Neuronal stem cell (in vitro differentiated cells): ENCODE results near the gene GNA14.
"Not testable (repeated sequence)": the region's sequence is repeated elsewhere in the genome, so short reads cannot be mapped to it uniquely, and the experiment has no call there.

ENCODE experiments used
- DNase-seq: peaks from one replicate; pipeline ENCODE4 v3.0.0-alpha.2; 2013; ENCODE audit warnings: low spot score
- H2AFZ ChIP-seq: one replicate; pipeline ENCODE4 v1.6.1; 2013; ENCODE audit warnings: mild to moderate bottlenecking, low read length, inconsistent platforms
- H2AK5ac ChIP-seq: 2 replicates; pipeline ENCODE4 v1.6.1; 2013; ENCODE audit warnings: low read depth, mild to moderate bottlenecking, inconsistent platforms, low read length, moderate library complexity, mixed read lengths
- H2BK120ac ChIP-seq: 2 replicates; pipeline ENCODE4 v1.6.1; 2013; ENCODE audit warnings: low read depth, mild to moderate bottlenecking, inconsistent platforms, low read length, moderate library complexity, mixed read lengths
- H2BK12ac ChIP-seq: one replicate; pipeline ENCODE4 v1.6.1; 2013; ENCODE audit warnings: low read length, inconsistent platforms
- H2BK15ac ChIP-seq: 2 replicates; pipeline ENCODE4 v1.6.1; 2013; ENCODE audit warnings: mild to moderate bottlenecking, low read length, inconsistent platforms, mixed read lengths
- H2BK5ac ChIP-seq: one replicate; pipeline ENCODE4 v1.6.1; 2013; ENCODE audit warnings: inconsistent platforms, mild to moderate bottlenecking, low read length, moderate library complexity
- H3K14ac ChIP-seq: one replicate; pipeline ENCODE4 v1.6.1; 2013; ENCODE audit warnings: low read length, inconsistent platforms
- H3K18ac ChIP-seq: 2 replicates; pipeline ENCODE4 v1.6.1; 2013; ENCODE audit warnings: low read length, inconsistent platforms
- H3K23ac ChIP-seq: 2 replicates; pipeline ENCODE4 v1.6.1; 2013; ENCODE audit warnings: low read depth, mild to moderate bottlenecking, mixed read lengths, low read length, inconsistent platforms; ENCODE audit not compliant: poor library complexity
- H3K27ac ChIP-seq: replicated peaks from 3 replicates; pipeline ENCODE4 v1.5.1; 2013; ENCODE audit warnings: low read length, inconsistent platforms
- H3K27me3 ChIP-seq, 3 experiments: 2 replicates each; pipeline ENCODE4 v1.6.1; 2013; ENCODE audit warnings: low read length in 3 of 3, mild to moderate bottlenecking in 2 of 3, inconsistent platforms in 1 of 3, low read depth in 1 of 3, mixed read lengths in 1 of 3, moderate library complexity in 1 of 3; ENCODE audit not compliant: control insufficient read depth in 3 of 3, insufficient read depth in 3 of 3
- H3K36me3 ChIP-seq, 2 donors: replicated peaks in 1 of 2; 2 replicates each; pipeline ENCODE4 v1.6.1; 2013; ENCODE audit warnings: low read length in 2 of 2; ENCODE audit not compliant: control insufficient read depth in 2 of 2, insufficient read depth in 2 of 2
- H3K4ac ChIP-seq: 2 replicates; pipeline ENCODE4 v1.6.1; 2013; ENCODE audit warnings: inconsistent platforms, mild to moderate bottlenecking, low read length, moderate library complexity
- H3K4me1 ChIP-seq, 2 donors: 1 replicate in 1 of 2; 2 replicates in 1 of 2; pipeline ENCODE4 v1.6.1; 2013; ENCODE audit warnings: low read length in 2 of 2, low read depth in 1 of 2; ENCODE audit not compliant: control insufficient read depth in 2 of 2, insufficient read depth in 1 of 2
- H3K4me2 ChIP-seq: one replicate; pipeline ENCODE4 v1.6.1; 2013; ENCODE audit warnings: mild to moderate bottlenecking, low read length, inconsistent platforms; ENCODE audit not compliant: insufficient read depth, poor library complexity, severe bottlenecking
- H3K4me3 ChIP-seq, 2 donors: 2 replicates each; pipeline ENCODE4 v1.5.1; 2013; ENCODE audit warnings: low read length in 2 of 2, mild to moderate bottlenecking in 2 of 2, inconsistent platforms in 1 of 2, moderate library complexity in 1 of 2
- H3K79me1 ChIP-seq: one replicate; pipeline ENCODE4 v1.6.1; 2013; ENCODE audit warnings: low read depth, mild to moderate bottlenecking, inconsistent platforms, low read length, moderate library complexity
- H3K9ac ChIP-seq: one replicate; pipeline ENCODE4 v1.6.1; 2013; ENCODE audit warnings: mild to moderate bottlenecking, low read depth, low read length, inconsistent platforms; ENCODE audit not compliant: poor library complexity
- H3K9me3 ChIP-seq, 2 donors: replicated peaks in 1 of 2; 2 replicates each; pipeline versions ENCODE3 to v1.6.1; 2013; ENCODE audit warnings: low read length in 2 of 2, mild to moderate bottlenecking in 2 of 2, inconsistent platforms in 1 of 2, low read depth in 1 of 2, mixed read lengths in 1 of 2, moderate library complexity in 1 of 2; ENCODE audit not compliant: control insufficient read depth in 2 of 2, insufficient read depth in 1 of 2
- H4K8ac ChIP-seq: one replicate; pipeline ENCODE4 v1.6.1; 2013; ENCODE audit warnings: low read depth, mild to moderate bottlenecking, inconsistent platforms, low read length, moderate library complexity
- H4K91ac ChIP-seq: one replicate; pipeline ENCODE4 v1.6.1; 2013; ENCODE audit warnings: low read length, low read depth, mild to moderate bottlenecking, inconsistent platforms; ENCODE audit not compliant: poor library complexity
- WGBS, 2 donors: extraction: QIAGEN DNeasy Blood & Tissue Kit; methylation state at CpG; one replicate each; pipeline ENCODE4 v1.1.7; 2013; ENCODE audit warnings: missing lambda C conversion rate in 2 of 2, mixed read lengths in 1 of 2; ENCODE audit not compliant: insufficient read length in 2 of 2, insufficient replicate concordance in 1 of 2; ENCODE audit errors: extremely low coverage in 2 of 2; 5-methylcytosine and 5-hydroxymethylcytosine counted together

Gene GNA14

DNA sequence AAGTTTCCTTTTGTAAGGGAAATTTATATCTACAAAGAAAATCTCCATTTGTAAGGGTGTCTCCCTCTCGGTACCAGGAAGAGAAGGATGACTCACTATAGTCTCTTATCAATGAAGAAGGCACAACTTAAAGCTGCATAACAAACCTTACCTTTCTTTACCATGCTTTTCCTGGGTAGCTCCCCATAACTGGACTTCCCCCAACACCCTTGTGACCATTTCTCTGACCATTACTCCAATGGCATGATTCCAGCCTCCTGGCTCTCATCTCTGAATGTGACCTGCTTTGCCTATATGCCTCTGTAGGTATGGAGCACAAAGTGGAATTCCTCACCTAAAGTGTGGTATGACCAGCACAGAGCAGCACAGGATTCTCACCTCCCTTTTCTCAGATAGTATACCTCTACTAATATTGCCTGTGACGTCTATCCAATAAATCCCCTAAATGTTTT lies 62.8 kb downstream of the GNA14 start:
- no peak overlapping the region for H3K4me3 ChIP-seq
- no peak overlapping the region for H2BK120ac ChIP-seq
- no peak overlapping the region for H3K9ac ChIP-seq
- H2BK5ac ChIP-seq, result no peak overlapping the region
- H3K4me1 ChIP-seq, result no peaks in the 10 kb centered on the region
- no peak overlapping the region for H3K23ac ChIP-seq
- H3K18ac ChIP-seq, result no peak overlapping the region
- no peaks in the 10 kb centered on the region for H3K36me3 ChIP-seq
- no peak overlapping the region for H2BK12ac ChIP-seq
- H3K14ac ChIP-seq, result no peak overlapping the region
- no peak overlapping the region for H4K8ac ChIP-seq
- no peak overlapping the region for H3K4ac ChIP-seq
- H3K79me1 ChIP-seq, result no peaks in the 10 kb centered on the region
- no peak overlapping the region for H3K27ac ChIP-seq
- no peak overlapping the region for H4K91ac ChIP-seq
- no peak overlapping the region for H3K4me2 ChIP-seq
- no peaks in the 10 kb centered on the region for H3K9me3 ChIP-seq
- no CpG with 5 or more reads among the region's 2 CpGs for WGBS, 2 donors
- H2AFZ ChIP-seq, result no peak overlapping the region
- H2BK15ac ChIP-seq, result no peak overlapping the region
- no peak overlapping the region for H2AK5ac ChIP-seq
- no peak for DNase-seq
- no peaks in the 10 kb centered on the region for H3K27me3 ChIP-seq

DNA sequence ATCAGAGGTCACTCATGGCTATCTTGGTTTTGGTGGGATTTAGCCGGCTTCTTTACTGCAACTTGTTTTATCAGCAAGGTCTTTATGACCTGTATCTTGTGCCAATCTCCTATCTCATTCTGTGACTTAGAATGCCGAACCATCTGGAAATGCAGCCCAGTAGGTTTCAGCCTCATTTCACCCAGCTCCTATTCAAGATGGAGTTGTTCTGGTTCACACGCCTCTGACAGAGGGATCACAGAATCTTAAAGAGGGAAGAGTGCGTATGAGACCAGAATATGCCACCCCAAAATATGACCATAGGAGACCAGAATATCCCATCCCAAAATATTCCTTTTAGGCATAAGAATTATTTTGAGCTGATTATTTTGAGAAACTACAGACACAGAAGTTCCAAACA lies 63.2 kb downstream of the GNA14 start:
- no CpG with 5 or more reads among the region's 4 CpGs for WGBS, 2 donors
- H3K4me1 ChIP-seq, H2AFZ ChIP-seq, H3K4ac ChIP-seq, H3K9me3 ChIP-seq, H3K14ac ChIP-seq, H3K23ac ChIP-seq, H3K4me3 ChIP-seq, H2BK12ac ChIP-seq, H2AK5ac ChIP-seq, H3K4me2 ChIP-seq, DNase-seq, H3K18ac ChIP-seq, H3K36me3 ChIP-seq, H3K27ac ChIP-seq, H2BK15ac ChIP-seq, H4K91ac ChIP-seq, H4K8ac ChIP-seq, H2BK120ac ChIP-seq, H3K9ac ChIP-seq, H3K79me1 ChIP-seq, H3K27me3 ChIP-seq, H2BK5ac ChIP-seq: not testable (repeated sequence)

DNA sequence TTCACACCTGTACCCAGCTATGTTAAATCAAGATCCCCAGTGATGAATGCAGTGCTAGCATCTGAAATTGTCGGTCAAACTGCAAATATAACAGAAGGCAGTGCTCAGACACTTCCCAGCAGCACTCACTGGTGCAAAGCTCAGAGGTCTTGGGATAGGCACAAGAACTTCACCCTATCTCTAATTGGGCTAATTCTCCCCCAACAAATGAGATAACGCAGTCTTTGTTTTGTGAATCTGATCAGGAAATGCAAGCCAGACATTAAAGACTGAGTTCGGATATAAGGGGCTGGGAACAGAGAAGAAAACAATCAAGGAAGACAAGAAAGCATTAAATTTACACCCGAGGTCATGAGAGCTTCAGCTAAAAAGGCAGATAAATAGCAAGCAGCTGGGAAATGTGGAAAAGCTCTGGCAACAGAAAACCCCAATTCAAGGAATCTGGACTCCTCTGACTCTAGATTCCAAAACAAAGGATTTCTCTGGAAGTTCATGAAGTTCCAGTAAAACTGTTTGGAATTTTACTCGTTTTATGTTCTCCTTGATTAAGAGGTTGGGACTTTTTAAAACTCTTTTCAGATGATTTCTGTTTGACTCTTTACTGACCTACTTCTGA lies 65.1 kb downstream of the GNA14 start:
- Histone ChIP-seq H3K4ac (no peak overlapping the region), H3K9ac (no peak overlapping the region), H2AFZ (no peak overlapping the region), H3K9me3 (no peaks in the 10 kb centered on the region), H4K8ac (no peak overlapping the region), H3K27me3 (no peaks in the 10 kb centered on the region), H3K4me1 (no peaks in the 10 kb centered on the region), H3K23ac (no peak overlapping the region), H3K18ac (no peak overlapping the region), H2BK120ac (no peak overlapping the region), H3K14ac (no peak overlapping the region), H3K27ac (no peak overlapping the region), H4K91ac (no peak overlapping the region), H2BK15ac (no peak overlapping the region), H3K79me1 (no peaks in the 10 kb centered on the region), H3K4me2 (no peak overlapping the region), H2AK5ac (no peak overlapping the region), H3K36me3 (no peaks in the 10 kb centered on the region), H2BK12ac (no peak overlapping the region), H2BK5ac (no peak overlapping the region), H3K4me3 (no peak overlapping the region)
- no peak for DNase-seq
- WGBS, 2 donors, result no CpG with 5 or more reads among the region's 5 CpGs

DNA sequence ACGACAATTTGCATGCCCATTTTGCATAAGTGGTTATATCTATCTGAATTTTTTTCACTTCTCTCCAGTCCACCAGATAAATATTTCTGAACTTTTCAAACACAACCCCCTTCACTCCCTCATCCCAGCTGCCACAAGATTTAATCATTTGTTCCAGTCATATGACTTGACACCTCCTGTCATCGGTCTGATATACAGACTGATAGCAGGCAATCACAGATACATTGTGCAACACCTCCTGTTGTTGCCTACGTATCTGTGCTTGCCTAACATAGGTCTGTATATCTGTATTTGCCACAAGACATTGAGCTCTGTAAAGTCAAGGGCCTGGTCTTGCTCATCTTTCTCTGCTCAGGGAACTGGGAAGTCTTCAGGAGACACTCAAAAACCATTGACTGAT lies 65.6 kb downstream of the GNA14 start:
- H3K4ac ChIP-seq, result no peak overlapping the region
- H3K36me3 ChIP-seq, result no peaks in the 10 kb centered on the region
- no peaks in the 10 kb centered on the region for H3K4me1 ChIP-seq
- DNase-seq, result no peak
- H2AK5ac ChIP-seq, result no peak overlapping the region
- H2BK5ac ChIP-seq, result no peak overlapping the region
- H3K9me3 ChIP-seq, result no peaks in the 10 kb centered on the region
- H3K18ac ChIP-seq, result no peak overlapping the region
- H3K4me3 ChIP-seq, result no peak overlapping the region
- no peak overlapping the region for H4K91ac ChIP-seq
- no peak overlapping the region for H3K23ac ChIP-seq
- no peaks in the 10 kb centered on the region for H3K79me1 ChIP-seq
- no peak overlapping the region for H3K4me2 ChIP-seq
- H2AFZ ChIP-seq, result no peak overlapping the region
- no peak overlapping the region for H3K9ac ChIP-seq
- no peaks in the 10 kb centered on the region for H3K27me3 ChIP-seq
- no peak overlapping the region for H2BK120ac ChIP-seq
- no peak overlapping the region for H4K8ac ChIP-seq
- H2BK15ac ChIP-seq, result no peak overlapping the region
- no CpG with 5 or more reads among the region's 3 CpGs for WGBS, 2 donors
- no peak overlapping the region for H2BK12ac ChIP-seq
- H3K14ac ChIP-seq, result no peak overlapping the region
- H3K27ac ChIP-seq, result no peak overlapping the region
